Liver (tissue), 9 donors: ENCODE measurements around the gene SEPSECS. TPM values are rescaled to one million over a fixed set of nuclear protein-coding genes. Genes with fewer than 3 reads are reported as not detected.

Experiments used
- DNase-seq: peaks from one replicate; pipeline ENCODE4 v3.0.0-alpha.2; 2017; ENCODE audit warnings: low spot score
- H3K27ac ChIP-seq, 2 donors: one replicate each; pipeline ENCODE4 v1.7.0; 2013; ENCODE audit warnings: inconsistent platforms in 2 of 2, low read length in 2 of 2, control low read depth in 1 of 2, low read depth in 1 of 2, mild to moderate bottlenecking in 1 of 2
- H3K27me3 ChIP-seq, 4 donors: one replicate each; pipeline versions ENCODE4 v1.6.1 to v1.7.0; 2013; ENCODE audit warnings: low read length in 3 of 4, inconsistent platforms in 1 of 4, mild to moderate bottlenecking in 1 of 4, moderate library complexity in 1 of 4; ENCODE audit not compliant: control insufficient read depth in 4 of 4, insufficient read depth in 4 of 4
- H3K36me3 ChIP-seq, 4 donors: one replicate each; pipeline versions ENCODE4 v1.6.1 to v1.7.0; 2013; ENCODE audit warnings: low read length in 3 of 4, mild to moderate bottlenecking in 3 of 4, low read depth in 1 of 4, moderate library complexity in 1 of 4; ENCODE audit not compliant: control insufficient read depth in 4 of 4, insufficient read depth in 3 of 4
- H3K4me1 ChIP-seq, 4 donors: one replicate each; pipeline versions ENCODE4 v1.6.1 to v1.7.0; 2013; ENCODE audit warnings: low read length in 3 of 4, mild to moderate bottlenecking in 3 of 4, moderate library complexity in 1 of 4; ENCODE audit not compliant: control insufficient read depth in 4 of 4, insufficient read depth in 4 of 4
- H3K4me3 ChIP-seq, 3 donors: one replicate each; pipeline versions ENCODE4 v1.6.1 to v1.7.0; 2013; ENCODE audit warnings: low read length in 3 of 3, control low read depth in 1 of 3, low read depth in 1 of 3, mild to moderate bottlenecking in 1 of 3
- H3K9ac ChIP-seq, 2 donors: one replicate each; pipeline ENCODE4 v1.7.0; 2013; ENCODE audit warnings: low read length in 2 of 2, mild to moderate bottlenecking in 2 of 2, moderate library complexity in 2 of 2, control low read depth in 1 of 2, low read depth in 1 of 2
- H3K9me3 ChIP-seq, 4 donors: one replicate each; pipeline versions ENCODE4 v1.6.1 to v1.7.0; 2013; ENCODE audit warnings: low read length in 3 of 4; ENCODE audit not compliant: control insufficient read depth in 4 of 4
- CTCF ChIP-seq: fragments of 150-350 bp; IDR thresholded peaks from 2 replicates; pipeline ENCODE4 v1.5.1; 2017; ENCODE audit warnings: improper control_type of control experiment, low read depth, low read length; ENCODE audit not compliant: missing input control
- EGR1 ChIP-seq, 2 donors: IDR thresholded peaks; 2 replicates each; pipeline ENCODE4 v1.6.1; 2016 to 2018; ENCODE audit warnings: antibody characterized with exemption in 2 of 2, low read depth in 2 of 2
- FOXA1 ChIP-seq: IDR thresholded peaks from 2 replicates; pipeline ENCODE4 v1.6.1; 2016; ENCODE audit warnings: antibody characterized with exemption
- FOXA2 ChIP-seq: IDR thresholded peaks from 2 replicates; pipeline ENCODE4 v1.6.1; 2016; ENCODE audit warnings: antibody characterized with exemption
- GABPA ChIP-seq, 2 donors: IDR thresholded peaks in 1 of 2; conservative IDR thresholded peaks in 1 of 2; 2 replicates each; pipeline ENCODE4 v1.6.1; 2016; ENCODE audit warnings: antibody characterized with exemption in 2 of 2, mild to moderate bottlenecking in 1 of 2, moderate library complexity in 1 of 2
- HNF4A ChIP-seq, 2 donors: conservative IDR thresholded peaks; 2 replicates each; pipeline ENCODE4 v1.6.1; 2016; ENCODE audit warnings: antibody characterized with exemption in 2 of 2, mild to moderate bottlenecking in 2 of 2
- JUND ChIP-seq, 2 donors: IDR thresholded peaks; 2 replicates each; pipeline ENCODE4 v1.6.1; 2016; ENCODE audit warnings: antibody characterized with exemption in 2 of 2
- MAX ChIP-seq: IDR thresholded peaks from 2 replicates; pipeline ENCODE4 v1.6.1; 2016; ENCODE audit warnings: antibody characterized with exemption
- NR2F2 ChIP-seq: IDR thresholded peaks from 2 replicates; pipeline ENCODE4 v1.6.1; 2016; ENCODE audit warnings: antibody characterized with exemption
- TAF1 ChIP-seq: conservative IDR thresholded peaks from 2 replicates; pipeline ENCODE4 v1.6.1; 2016; ENCODE audit warnings: antibody characterized with exemption, mild to moderate bottlenecking
- YY1 ChIP-seq: IDR thresholded peaks from 2 replicates; pipeline ENCODE4 v1.6.1; 2016; ENCODE audit warnings: antibody characterized with exemption, mild to moderate bottlenecking
- ZBTB33 ChIP-seq: IDR thresholded peaks from 2 replicates; pipeline ENCODE4 v1.6.1; 2016; ENCODE audit warnings: antibody characterized with exemption
- WGBS: extraction: QIAGEN DNeasy Blood & Tissue Kit; methylation state at CpG from one replicate; pipeline ENCODE4 v1.1.7; 2013; 5-methylcytosine and 5-hydroxymethylcytosine counted together
- polyA plus RNA-seq, 2 donors: library from polyadenylated mRNA; stranded (reverse) in 1 of 2; unstranded in 1 of 2; fragments of 200-250 nt in 1 of 2; fragments of >200 nt in 1 of 2; fragmentation: Nextera tagmentation in 1 of 2; extraction: Ambion mirVana in 1 of 2; gene quantifications; one replicate each; pipeline versions ENCODE4 v1.2.1 to v1.2.3, GENCODE V29; 2013 to 2015
- total RNA-seq, 2 donors: library from RNA; depleted of rRNA; stranded (reverse); fragments of >200 nt; gene quantifications; one replicate each; pipeline ENCODE4 v1.2.3, GENCODE V29; 2014
- TF ChIP-seq, protein P1 (sequence below): IDR thresholded peaks from 2 replicates; pipeline ENCODE4 v1.6.1; 2016; ENCODE audit warnings: antibody characterized with exemption, mild to moderate bottlenecking
- donor health status: healthy.
- donor health status: healthy.
- donor health status: healthy.
- donor health status: healthy.
- donor health status: healthy.

The SEPSECS gene
- total and polyA plus RNA-seq, 4 donors, result 10.3 to 31.7 (median 13.2) TPM

- WGBS, result 79% methylated on average over 11 of the region's 11 CpGs
Measured at GRCh38 chr4:25096981-25097443, 63.2 kb downstream of the SEPSECS start.

More at GRCh38 chr4:25096981-25097443, 63.2 kb downstream of the SEPSECS start:
- Histone ChIP-seq H3K4me1 (peaks cover 0 to 2% (median 0%) of the 10 kb centered on the region in 4 donors), H3K36me3 (no peaks in the 10 kb centered on the region), H3K27me3 (no peaks in the 10 kb centered on the region), H3K4me3 (no peak overlapping the region), H3K9ac (no peak overlapping the region), H3K27ac (no peak overlapping the region), H3K9me3 (peaks cover 2 to 10% (median 6%) of the 10 kb centered on the region in 4 donors)
- no peak for DNase-seq
- TF ChIP-seq YY1 (no peak), ZBTB33 (no peak), HNF4A (conservative IDR thresholded peaks at IDR 0.05) (no peak), CTCF (no peak), EGR1 (IDR thresholded peaks at IDR 0.05; ENCODE audit: low read depth in 2 of 2) (no peak), MAX (no peak), FOXA2 (no peak), GABPA (IDR thresholded peaks at IDR 0.05 in 1 of 2, conservative IDR thresholded peaks at IDR 0.05 in 1 of 2) (no peak), TAF1 (no peak), FOXA1 (no peak), NR2F2 (no peak), JUND (IDR thresholded peaks at IDR 0.05) (no peak)
- TF ChIP-seq, protein P1, sequence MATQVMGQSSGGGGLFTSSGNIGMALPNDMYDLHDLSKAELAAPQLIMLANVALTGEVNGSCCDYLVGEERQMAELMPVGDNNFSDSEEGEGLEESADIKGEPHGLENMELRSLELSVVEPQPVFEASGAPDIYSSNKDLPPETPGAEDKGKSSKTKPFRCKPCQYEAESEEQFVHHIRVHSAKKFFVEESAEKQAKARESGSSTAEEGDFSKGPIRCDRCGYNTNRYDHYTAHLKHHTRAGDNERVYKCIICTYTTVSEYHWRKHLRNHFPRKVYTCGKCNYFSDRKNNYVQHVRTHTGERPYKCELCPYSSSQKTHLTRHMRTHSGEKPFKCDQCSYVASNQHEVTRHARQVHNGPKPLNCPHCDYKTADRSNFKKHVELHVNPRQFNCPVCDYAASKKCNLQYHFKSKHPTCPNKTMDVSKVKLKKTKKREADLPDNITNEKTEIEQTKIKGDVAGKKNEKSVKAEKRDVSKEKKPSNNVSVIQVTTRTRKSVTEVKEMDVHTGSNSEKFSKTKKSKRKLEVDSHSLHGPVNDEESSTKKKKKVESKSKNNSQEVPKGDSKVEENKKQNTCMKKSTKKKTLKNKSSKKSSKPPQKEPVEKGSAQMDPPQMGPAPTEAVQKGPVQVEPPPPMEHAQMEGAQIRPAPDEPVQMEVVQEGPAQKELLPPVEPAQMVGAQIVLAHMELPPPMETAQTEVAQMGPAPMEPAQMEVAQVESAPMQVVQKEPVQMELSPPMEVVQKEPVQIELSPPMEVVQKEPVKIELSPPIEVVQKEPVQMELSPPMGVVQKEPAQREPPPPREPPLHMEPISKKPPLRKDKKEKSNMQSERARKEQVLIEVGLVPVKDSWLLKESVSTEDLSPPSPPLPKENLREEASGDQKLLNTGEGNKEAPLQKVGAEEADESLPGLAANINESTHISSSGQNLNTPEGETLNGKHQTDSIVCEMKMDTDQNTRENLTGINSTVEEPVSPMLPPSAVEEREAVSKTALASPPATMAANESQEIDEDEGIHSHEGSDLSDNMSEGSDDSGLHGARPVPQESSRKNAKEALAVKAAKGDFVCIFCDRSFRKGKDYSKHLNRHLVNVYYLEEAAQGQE, result no peak
